C4-2B (cell line): ENCODE measurements around the gene DCLK2.

Source experiments
- ZFX ChIP-seq: fragments of 450-650 bp; IDR thresholded peaks from 2 replicates; pipeline ENCODE4 v1.6.1; 2017
- TF ChIP-seq, protein P1 (sequence below): fragments of 450-650 bp; conservative IDR thresholded peaks from 2 replicates; pipeline ENCODE4 v1.5.1; 2017; ENCODE audit warnings: mild to moderate bottlenecking

- TF ChIP-seq, protein P1, sequence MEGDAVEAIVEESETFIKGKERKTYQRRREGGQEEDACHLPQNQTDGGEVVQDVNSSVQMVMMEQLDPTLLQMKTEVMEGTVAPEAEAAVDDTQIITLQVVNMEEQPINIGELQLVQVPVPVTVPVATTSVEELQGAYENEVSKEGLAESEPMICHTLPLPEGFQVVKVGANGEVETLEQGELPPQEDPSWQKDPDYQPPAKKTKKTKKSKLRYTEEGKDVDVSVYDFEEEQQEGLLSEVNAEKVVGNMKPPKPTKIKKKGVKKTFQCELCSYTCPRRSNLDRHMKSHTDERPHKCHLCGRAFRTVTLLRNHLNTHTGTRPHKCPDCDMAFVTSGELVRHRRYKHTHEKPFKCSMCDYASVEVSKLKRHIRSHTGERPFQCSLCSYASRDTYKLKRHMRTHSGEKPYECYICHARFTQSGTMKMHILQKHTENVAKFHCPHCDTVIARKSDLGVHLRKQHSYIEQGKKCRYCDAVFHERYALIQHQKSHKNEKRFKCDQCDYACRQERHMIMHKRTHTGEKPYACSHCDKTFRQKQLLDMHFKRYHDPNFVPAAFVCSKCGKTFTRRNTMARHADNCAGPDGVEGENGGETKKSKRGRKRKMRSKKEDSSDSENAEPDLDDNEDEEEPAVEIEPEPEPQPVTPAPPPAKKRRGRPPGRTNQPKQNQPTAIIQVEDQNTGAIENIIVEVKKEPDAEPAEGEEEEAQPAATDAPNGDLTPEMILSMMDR: no peak
- TF ChIP-seq ZFX: no peak
Observed at GRCh38 chr4:150234246-150234645, 156.0 kb downstream of the DCLK2 start.
